ENCODE results near the gene GALNT17. TPM values are rescaled to one million over a fixed set of nuclear protein-coding genes. Genes with fewer than 3 reads are reported as not detected.

The GALNT17 gene
- total RNA-seq, 3 donors from 2014 or later: 1.2 to 9.9 (median 3.3) TPM

- no peaks in the 10 kb centered on the region for H3K36me3 ChIP-seq
- H3K9me3 ChIP-seq: no peaks in the 10 kb centered on the region
- no peak for TF ChIP-seq POLR2AphosphoS5 (IDR thresholded peaks at IDR 0.05)
- TF ChIP-seq CTCF (IDR thresholded peaks at IDR 0.05): no peak
- H3K27ac ChIP-seq: no peak overlapping the region
- H3K4me1 ChIP-seq: no peaks in the 10 kb centered on the region
- no peak for DNase-seq (ENCODE audit: low spot score in 2 of 2)
- no peaks in the 10 kb centered on the region for H3K27me3 ChIP-seq
- H3K4me3 ChIP-seq: no peak overlapping the region
- intact Hi-C loops (cut with DNase I; ENCODE audit: low total_unique reads): no loop called here
Measured at GRCh38 chr7:71563276-71563675, 431.3 kb downstream of the GALNT17 start.

- H3K9me3 ChIP-seq: no peaks in the 10 kb centered on the region
- H3K4me1 ChIP-seq: no peaks in the 10 kb centered on the region
- H3K36me3 ChIP-seq: no peaks in the 10 kb centered on the region
- DNase-seq (ENCODE audit: low spot score in 2 of 2): no peak
- H3K27ac ChIP-seq: no peak overlapping the region
- no peaks in the 10 kb centered on the region for H3K27me3 ChIP-seq
- TF ChIP-seq CTCF (IDR thresholded peaks at IDR 0.05) (no peak), POLR2A (IDR thresholded peaks at IDR 0.05) (no peak), POLR2AphosphoS5 (IDR thresholded peaks at IDR 0.05) (no peak)
- H3K4me3 ChIP-seq: no peak overlapping the region
- intact Hi-C loops (cut with DNase I; ENCODE audit: low total_unique reads): no loop called here
Measured at GRCh38 chr7:71566376-71566775, 434.4 kb downstream of the GALNT17 start.

GRCh38 chr7:71566991-71567390 lies 435.0 kb downstream of the GALNT17 start:
- intact Hi-C loops (cut with DNase I; ENCODE audit: low total_unique reads): no loop called here

GRCh38 chr7:71574153-71574860 lies 442.4 kb downstream of the GALNT17 start:
- Histone ChIP-seq H3K36me3 (no peaks in the 10 kb centered on the region), H3K9me3 (no peaks in the 10 kb centered on the region), H3K27ac (no peak overlapping the region), H3K4me3 (no peak overlapping the region), H3K4me1 (no peaks in the 10 kb centered on the region), H3K27me3 (no peaks in the 10 kb centered on the region)
- intact Hi-C loops (cut with DNase I; ENCODE audit: low total_unique reads): no loop called here
- no peak for DNase-seq (ENCODE audit: low spot score in 2 of 2)
- no peak for TF ChIP-seq POLR2A (IDR thresholded peaks at IDR 0.05)
- no peak for TF ChIP-seq CTCF (IDR thresholded peaks at IDR 0.05)
- TF ChIP-seq POLR2AphosphoS5 (IDR thresholded peaks at IDR 0.05): no peak

More at GRCh38 chr7:71566991-71567390, 435.0 kb downstream of the GALNT17 start:
- Histone ChIP-seq H3K9me3 (no peaks in the 10 kb centered on the region), H3K27me3 (no peaks in the 10 kb centered on the region), H3K4me3 (no peak overlapping the region), H3K4me1 (no peaks in the 10 kb centered on the region), H3K27ac (no peak overlapping the region), H3K36me3 (no peaks in the 10 kb centered on the region)
- TF ChIP-seq POLR2A (IDR thresholded peaks at IDR 0.05): no peak
- no peak for TF ChIP-seq CTCF (IDR thresholded peaks at IDR 0.05)
- TF ChIP-seq POLR2AphosphoS5 (IDR thresholded peaks at IDR 0.05): no peak
- no peak for DNase-seq (ENCODE audit: low spot score in 2 of 2)

GRCh38 chr7:71580027-71580426 lies 448.1 kb downstream of the GALNT17 start:
- Histone ChIP-seq H3K4me1 (no peaks in the 10 kb centered on the region), H3K27me3 (no peaks in the 10 kb centered on the region), H3K9me3 (no peaks in the 10 kb centered on the region), H3K36me3 (no peaks in the 10 kb centered on the region), H3K4me3 (no peak overlapping the region), H3K27ac (no peak overlapping the region)
- DNase-seq (ENCODE audit: low spot score in 2 of 2): no peak
- TF ChIP-seq POLR2A (IDR thresholded peaks at IDR 0.05): no peak
- TF ChIP-seq CTCF (IDR thresholded peaks at IDR 0.05): no peak
- no peak for TF ChIP-seq POLR2AphosphoS5 (IDR thresholded peaks at IDR 0.05)
- intact Hi-C loops (cut with DNase I; ENCODE audit: low total_unique reads): no loop called here

Measured in breast epithelium (tissue), 4 donors.